Lower leg skin (tissue), 3 donors: ENCODE measurements around the gene PODXL2.
"Not testable (repeated sequence)": the region's sequence is repeated elsewhere in the genome, so short reads cannot be mapped to it uniquely, and the experiment has no call there.

Experiments used
- CTCF ChIP-seq, 3 donors: fragments of 450-650 bp; IDR thresholded peaks; one replicate each; pipeline ENCODE4 v1.5.1; 2016; ENCODE audit warnings: antibody characterized with exemption in 3 of 3, mild to moderate bottlenecking in 3 of 3, moderate library complexity in 2 of 3
- POLR2A ChIP-seq, 2 donors: fragments of 450-650 bp; IDR thresholded peaks; one replicate each; pipeline ENCODE4 v1.6.1; 2016 to 2017; ENCODE audit warnings: antibody characterized with exemption in 2 of 2, mild to moderate bottlenecking in 1 of 2, moderate library complexity in 1 of 2

DNA sequence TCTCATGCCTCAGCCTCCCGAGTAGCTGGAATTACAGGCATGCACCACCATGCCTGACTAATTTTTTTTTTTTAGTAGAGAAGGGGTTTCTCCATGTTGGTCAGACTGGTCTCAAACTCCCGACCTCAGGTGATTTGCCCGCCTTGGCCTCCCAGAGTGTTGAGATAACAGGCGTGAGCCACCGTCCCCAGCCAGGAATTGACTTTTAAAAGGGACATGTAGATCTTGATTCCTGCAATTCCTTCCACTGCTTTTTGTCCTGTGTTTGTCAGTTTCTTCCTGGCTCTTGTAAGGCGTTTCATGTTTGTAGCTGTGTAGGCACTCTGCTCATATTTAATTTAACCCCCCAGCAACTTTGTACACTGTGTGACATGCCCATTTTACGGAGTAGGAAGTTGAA is 23.4 kb upstream of the PODXL2 start:
- TF ChIP-seq POLR2A, CTCF (IDR thresholded peaks at IDR 0.05): not testable (repeated sequence)
